A549 (cell line): Measurements from ENCODE around the gene ANKRD33B. TPM values are rescaled to one million over a fixed set of nuclear protein-coding genes. Genes with fewer than 3 reads are reported as not detected.

Source experiments
- ATAC-seq, 2 experiments: fragments of 200-7000 bp in 1 of 2; fragments of >200 bp in 1 of 2; cut with Nextera tagmentation in 1 of 2; cut with Tn5 transposase in 1 of 2; 3 replicates each; pipeline versions ENCODE4 v1.8.0 to v1.9.1; 2018 to 2020; ENCODE audit warnings: mild to moderate bottlenecking in 1 of 2, moderate library complexity in 1 of 2
- CTCF ChIA-PET: fragments of 300-600 bp; sonication (Branson Sonifier 250); formaldehyde crosslinking; extraction: SDS; loops from one replicate; lab custom pipeline; 2021; ENCODE audit warnings: antibody characterized with exemption, inconsistent platforms; lab: Yijun Ruan, JAX
- POLR2A ChIA-PET: fragments of 350-600 bp; formaldehyde crosslinking; extraction: SDS; loops from one replicate; lab custom pipeline; 2021; ENCODE audit warnings: antibody characterized with exemption, inconsistent platforms; lab: Yijun Ruan, JAX
- DNase-seq, 2 experiments: peaks; one replicate each; pipeline versions ENCODE4 v3.0.0 to v3.0.0-alpha.2; 2011 to 2016; ENCODE audit warnings: low read depth in 1 of 2, low spot score in 1 of 2
- FAIRE-seq: peaks from 2 replicates; lab custom pipeline; 2011; peaks lifted over from hg19 to GRCh38; lab: Jason Lieb, UNC
- H3K27ac ChIP-seq, 2 experiments: fragments of >200 bp; sonication (Bioruptor Twin); formaldehyde crosslinking; 3 replicates each; pipeline ENCODE4 v1.5.1; 2016 to 2017
- H3K4me1 ChIP-seq: fragments of >200 bp; sonication (Bioruptor Twin); formaldehyde crosslinking; 3 replicates; pipeline ENCODE4 v1.6.1; 2016
- H3K4me2 ChIP-seq: fragments of >200 bp; sonication (Bioruptor Twin); formaldehyde crosslinking; 3 replicates; pipeline ENCODE4 v1.6.1; 2016
- H3K4me3 ChIP-seq: fragments of >200 bp; sonication (Bioruptor Twin); formaldehyde crosslinking; 3 replicates; pipeline ENCODE4 v1.5.1; 2016
- H3K9me3 ChIP-seq: fragments of >200 bp; sonication (Bioruptor Twin); formaldehyde crosslinking; 3 replicates; pipeline ENCODE4 v1.6.1; 2016
- BCL3 ChIP-seq: fragments of >200 bp; sonication (Bioruptor Twin); formaldehyde crosslinking; IDR thresholded peaks from 3 replicates; pipeline ENCODE4 v1.6.1; 2016
- CBX2 ChIP-seq: fragments of 200-600 bp; sonication (generic); IDR thresholded peaks from 2 replicates; pipeline ENCODE4 v1.6.1; 2016; ENCODE audit warnings: low read depth, mild to moderate bottlenecking, borderline replicate concordance
- CEBPB ChIP-seq, 2 experiments: fragments of >200 bp in 1 of 2; sonication (Bioruptor Twin) in 1 of 2; formaldehyde crosslinking in 1 of 2; IDR thresholded peaks; 2 replicates each; pipeline ENCODE4 v1.6.1; 2012 to 2016
- CHD2 ChIP-seq: fragments of 150-350 bp; IDR thresholded peaks from 2 replicates; pipeline ENCODE4 v1.6.1; 2014; ENCODE audit warnings: low read length; ENCODE audit not compliant: partially characterized antibody
- CTCF ChIP-seq: fragments of >200 bp; sonication (Bioruptor Twin); formaldehyde crosslinking; IDR thresholded peaks from 3 replicates; pipeline ENCODE4 v1.5.1; 2016
- EHMT2 ChIP-seq: fragments of 200-600 bp; sonication (generic); IDR thresholded peaks from 2 replicates; pipeline ENCODE4 v1.6.1; 2016; ENCODE audit warnings: antibody characterized with exemption, low read depth, mild to moderate bottlenecking, moderate library complexity
- EP300 ChIP-seq, 2 experiments: fragments of >200 bp; sonication (Bioruptor Twin); formaldehyde crosslinking; IDR thresholded peaks; 2 replicates in 1 of 2; 3 replicates in 1 of 2; pipeline ENCODE4 v1.6.1; 2016 to 2017
- ESRRA ChIP-seq: fragments of 150-350 bp; IDR thresholded peaks from 2 replicates; pipeline ENCODE4 v1.6.1; 2014; ENCODE audit warnings: mild to moderate bottlenecking, low read length, borderline replicate concordance
- FOSB ChIP-seq: fragments of 250-450 bp; sonication (Bioruptor Pico); IDR thresholded peaks from 2 replicates; pipeline ENCODE4 v1.5.0; 2020; ENCODE audit warnings: mild to moderate bottlenecking, moderate library complexity
- FOSL2 ChIP-seq, 2 experiments: fragments of 450-650 bp in 1 of 2; fragments of >200 bp in 1 of 2; sonication (Bioruptor Twin) in 1 of 2; formaldehyde crosslinking; IDR thresholded peaks; 2 replicates each; pipeline versions ENCODE4 v1.5.0 to v1.6.1; 2016 to 2020; ENCODE audit warnings: mild to moderate bottlenecking in 1 of 2, moderate library complexity in 1 of 2
- FOXS1 ChIP-seq: fragments of 250-450 bp; sonication (Bioruptor Pico); IDR thresholded peaks from 2 replicates; pipeline ENCODE4 v1.5.0; 2020; ENCODE audit warnings: mild to moderate bottlenecking, moderate library complexity
- HMGXB4 ChIP-seq: fragments of 250-450 bp; sonication (Bioruptor Pico); IDR thresholded peaks from 2 replicates; pipeline ENCODE4 v1.5.0; 2021; ENCODE audit warnings: mild to moderate bottlenecking, moderate library complexity, borderline replicate concordance
- JUN ChIP-seq, 2 experiments: fragments of >200 bp; sonication (Bioruptor Twin); formaldehyde crosslinking; IDR thresholded peaks; 2 replicates in 1 of 2; 3 replicates in 1 of 2; pipeline ENCODE4 v1.6.1; 2016 to 2017
- JUNB ChIP-seq: fragments of >200 bp; sonication (Bioruptor Twin); formaldehyde crosslinking; IDR thresholded peaks from 2 replicates; pipeline ENCODE4 v1.6.1; 2016
- MAFK ChIP-seq: fragments of 450-650 bp; IDR thresholded peaks from 2 replicates; pipeline ENCODE4 v1.6.1; 2014; ENCODE audit not compliant: partially characterized antibody
- MAX ChIP-seq: IDR thresholded peaks from 2 replicates; pipeline ENCODE4 v1.6.1; 2012
- NFE2L2 ChIP-seq: fragments of 150-350 bp; conservative IDR thresholded peaks from 2 replicates; pipeline ENCODE4 v1.6.1; 2014; ENCODE audit warnings: low read length
- NPAS2 ChIP-seq: fragments of 250-450 bp; sonication (Bioruptor Pico); IDR thresholded peaks from 2 replicates; pipeline ENCODE4 v1.8.0; 2022; ENCODE audit warnings: mild to moderate bottlenecking, moderate library complexity, borderline replicate concordance
- NR3C1 ChIP-seq: fragments of >200 bp; sonication (Bioruptor Twin); formaldehyde crosslinking; IDR thresholded peaks from 3 replicates; pipeline ENCODE4 v1.6.1; 2017
- POLR2AphosphoS2 ChIP-seq: conservative IDR thresholded peaks from 2 replicates; pipeline ENCODE4 v1.6.1; 2012; ENCODE audit warnings: low read length, improper control_type of control experiment, inconsistent platforms
- RAD21 ChIP-seq, 2 experiments: fragments of >200 bp in 1 of 2; sonication (Bioruptor Twin) in 1 of 2; formaldehyde crosslinking in 1 of 2; IDR thresholded peaks in 1 of 2; conservative IDR thresholded peaks in 1 of 2; 2 replicates in 1 of 2; 3 replicates in 1 of 2; pipeline ENCODE4 v1.6.1; 2012 to 2018; ENCODE audit warnings: inconsistent platforms in 1 of 2
- RFX5 ChIP-seq: fragments of 450-650 bp; IDR thresholded peaks from 2 replicates; pipeline ENCODE4 v1.7.1; 2014; ENCODE audit warnings: antibody characterized with exemption, mild to moderate bottlenecking, moderate library complexity
- RNF2 ChIP-seq: fragments of 200-600 bp; sonication (generic); IDR thresholded peaks from 2 replicates; pipeline ENCODE4 v1.6.1; 2016; ENCODE audit warnings: low read depth, mild to moderate bottlenecking, antibody characterized with exemption, moderate library complexity, borderline replicate concordance
- SREBF2 ChIP-seq: fragments of 450-650 bp; IDR thresholded peaks from 2 replicates; pipeline ENCODE4 v1.6.1; 2014; ENCODE audit warnings: mild to moderate bottlenecking, moderate library complexity
- TFCP2L1 ChIP-seq: fragments of 250-450 bp; sonication (Bioruptor Pico); IDR thresholded peaks from 2 replicates; pipeline ENCODE4 v1.5.0; 2021; ENCODE audit warnings: mild to moderate bottlenecking
- USF2 ChIP-seq: fragments of 450-650 bp; IDR thresholded peaks from 2 replicates; pipeline ENCODE4 v1.6.1; 2014; ENCODE audit warnings: antibody characterized with exemption
- ZFP36 ChIP-seq: fragments of 450-650 bp; IDR thresholded peaks from 2 replicates; pipeline ENCODE4 v1.6.1; 2014; ENCODE audit warnings: borderline replicate concordance; ENCODE audit not compliant: partially characterized antibody
- ZNF302 ChIP-seq: fragments of 250-450 bp; sonication (Bioruptor Pico); IDR thresholded peaks from 2 replicates; pipeline ENCODE4 v1.9.0; 2021; ENCODE audit warnings: inconsistent platforms, mild to moderate bottlenecking, moderate library complexity
- WGBS: methylation state at CpG from one replicate; pipeline ENCODE4 v1.1.6; 2017; ENCODE audit errors: missing lambda C conversion rate; 5-methylcytosine and 5-hydroxymethylcytosine counted together
- polyA plus RNA-seq, 4 experiments: library from polyadenylated mRNA; depleted of rRNA in 3 of 4; stranded (reverse); fragments of >200 nt; fragmentation: RNase III in 1 of 4; extraction: RNeasy Plus Mini Kit Qiagen cat#74134 plus additional on column Dnase treatment in 1 of 4; gene quantifications; 2 replicates in 3 of 4; 3 replicates in 1 of 4; pipeline ENCODE4 v1.2.3, GENCODE V29; 2011 to 2017

The ANKRD33B gene
- polyA plus RNA-seq, 2 of the 4 experiments (the other 2 are of a cell fraction), result 4.0 to 6.9 TPM

GRCh38 chr5:10525124-10525495, 38.8 kb upstream of the ANKRD33B start:
- WGBS, result 45% methylated on average over 4 of the region's 4 CpGs
- FAIRE-seq, result no peak
- Histone ChIP-seq H3K4me3 (no peak overlapping the region), H3K9me3 (peaks cover 7% of the 10 kb centered on the region), H3K27ac (peak overlapping the region; percentile 61 to 70)
- TF ChIP-seq MAFK (peak; percentile 84), TFCP2L1 (CRISPR knock-in tag) (no peak), NFE2L2 (peak; percentile 78)
- TF ChIP-seq, all 56 proteins: peak for 2
- CTCF ChIA-PET, result interaction anchor here (1.3 to 2.0 kb wide), 3 partner anchors 12 to 103 kb away, joined by 3 to 7 read pairs (median 5); no protein-coding TSS in a partner anchor
- POLR2A ChIA-PET, result interaction anchor here (1.1 kb wide), 1 partner anchor 26 kb away, joined by 4 read pairs; no protein-coding TSS in a partner anchor
- DNase-seq (no peak), ATAC-seq (no peak)
- peak overlapping the region; percentile 34 for H3K4me2 ChIP-seq
- H3K4me1 ChIP-seq, result peaks cover 33% of the 10 kb centered on the region

- 93% methylated on average over 11 of the region's 11 CpGs for WGBS
- no peak for TF ChIP-seq SREBF2
- no peak for TF ChIP-seq FOSL2 (IDR thresholded peaks at IDR 0.05)
- no peak for TF ChIP-seq FOSL2 (CRISPR knock-in tag; IDR thresholded peaks at IDR 0.05)
- no peak for TF ChIP-seq EHMT2
- TF ChIP-seq POLR2AphosphoS2, result no peak
- TF ChIP-seq CEBPB (IDR thresholded peaks at IDR 0.05), result no peak
- no peak for TF ChIP-seq HMGXB4
- no peak for TF ChIP-seq FOXS1 (CRISPR knock-in tag)
- TF ChIP-seq EP300 (IDR thresholded peaks at IDR 0.05), result no peak
- TF ChIP-seq NPAS2, result no peak
- TF ChIP-seq RFX5, result no peak
- TF ChIP-seq MAX, result no peak
- TF ChIP-seq JUNB, result no peak
- no peak for TF ChIP-seq ZFP36
- no peak for TF ChIP-seq ESRRA
- TF ChIP-seq ZNF302 (CRISPR knock-in tag), result no peak
- no peak for TF ChIP-seq NR3C1
- no peak for TF ChIP-seq JUN (IDR thresholded peaks at IDR 0.05)
- no peak for TF ChIP-seq FOSB
- CTCF ChIA-PET, result interaction anchor here (1.2 kb wide), 1 partner anchor 100 kb away, joined by 4 read pairs; no protein-coding TSS in a partner anchor
- POLR2A ChIA-PET, result no interaction called here
- ATAC-seq (no peak), FAIRE-seq (no peak), DNase-seq (no peak)
- Histone ChIP-seq H3K4me1 (peaks cover 30% of the 10 kb centered on the region), H3K27ac (peak overlapping the region; percentile 43 to 71; a peak in 4 of 6 replicates), H3K4me3 (no peak overlapping the region), H3K9me3 (peaks cover under 1% of the 10 kb centered on the region; the same call in 2 of the 3 replicates), H3K4me2 (no peak overlapping the region)
Measured at GRCh38 chr5:10527281-10527950, 36.5 kb upstream of the ANKRD33B start.

GRCh38 chr5:10528056-10528816, 35.6 kb upstream of the ANKRD33B start:
- FAIRE-seq, result no peak
- peak overlapping the region; percentile 43 to 71; a peak in 5 of 6 replicates for H3K27ac ChIP-seq
- H3K4me1 ChIP-seq, result peaks cover 30% of the 10 kb centered on the region
- H3K4me2 ChIP-seq, result no peak overlapping the region
- H3K4me3 ChIP-seq, result no peak overlapping the region
- no peaks in the 10 kb centered on the region for H3K9me3 ChIP-seq
- ATAC-seq, result peak in 1 of 2 experiments; percentile 31; a peak in 2 of 6 replicates
- ChIA-PET POLR2A (interaction anchor here (0.6 kb wide), 1 partner anchor 9 kb away, joined by 3 read pairs; no protein-coding TSS in a partner anchor), CTCF (interaction anchor here (1.0 to 1.5 kb wide), 3 partner anchors 11 to 99 kb away, joined by 3 to 6 read pairs (median 3); no protein-coding TSS in a partner anchor)
- 75% methylated on average over 9 of the region's 9 CpGs for WGBS
- DNase-seq, result no peak
- TF ChIP-seq BCL3 (no peak), CHD2 (no peak), RFX5 (no peak), RNF2 (no peak), USF2 (no peak), RAD21 (conservative IDR thresholded peaks at IDR 0.05 in 1 of 2, IDR thresholded peaks at IDR 0.05 in 1 of 2) (no peak; a peak in 1 of 5 replicates), CBX2 (no peak), CTCF (no peak)
